CD4-positive, alpha-beta T cell (primary cell): ENCODE measurements around the gene PIGL. TPM values are rescaled to one million over a fixed set of nuclear protein-coding genes. Genes with fewer than 3 reads are reported as not detected.

Experiments
- ATAC-seq: fragments of 200-7000 bp; cut with Tn5 transposase; one replicate; pipeline ENCODE4 v1.10.0; 2022; ENCODE audit warnings: mild to moderate bottlenecking; ENCODE audit not compliant: poor library complexity
- CTCF ChIA-PET: fragments of 350-600 bp; sonication (Branson Sonifier 250); formaldehyde crosslinking; loops from one replicate; lab custom pipeline; 2021; ENCODE audit warnings: antibody characterized with exemption, inconsistent platforms; lab: Charles Lee
- POLR2A ChIA-PET: fragments of 350-600 bp; sonication (Branson Sonifier 250); formaldehyde crosslinking; loops from one replicate; lab custom pipeline; 2021; ENCODE audit warnings: antibody characterized with exemption, inconsistent platforms; lab: Charles Lee
- DNase-seq, 14 experiments: peaks; one replicate each; pipeline ENCODE4 v3.0.0-alpha.2; 2013 to 2020; ENCODE audit warnings: mixed read lengths in 2 of 14
- H3K27ac ChIP-seq, 2 donors: one replicate each; pipeline versions ENCODE4 v1.5.1 to v1.7.0; 2013; ENCODE audit warnings: low read length in 2 of 2, low read depth in 1 of 2, mild to moderate bottlenecking in 1 of 2
- H3K27me3 ChIP-seq, 2 experiments: 1 replicate in 1 of 2; 2 replicates in 1 of 2; pipeline versions ENCODE4 v1.6.1 to v1.7.0; 2013; ENCODE audit warnings: low read length in 2 of 2, control low read depth in 1 of 2, mild to moderate bottlenecking in 1 of 2, moderate library complexity in 1 of 2; ENCODE audit not compliant: insufficient read depth in 2 of 2, control insufficient read depth in 1 of 2
- H3K36me3 ChIP-seq: one replicate; pipeline ENCODE4 v1.6.1; 2013; ENCODE audit warnings: low read length, control low read depth; ENCODE audit not compliant: insufficient read depth
- H3K4me1 ChIP-seq: one replicate; pipeline ENCODE4 v1.6.1; 2013; ENCODE audit warnings: low read length, control low read depth; ENCODE audit not compliant: insufficient read depth
- H3K4me3 ChIP-seq: one replicate; pipeline ENCODE4 v1.5.1; 2013; ENCODE audit warnings: mild to moderate bottlenecking, low read length, moderate library complexity
- H3K9me3 ChIP-seq, 2 experiments: 1 replicate in 1 of 2; 2 replicates in 1 of 2; pipeline versions ENCODE4 v1.6.1 to v1.7.0; 2013; ENCODE audit warnings: low read length in 2 of 2, mild to moderate bottlenecking in 2 of 2, control low read depth in 1 of 2, moderate library complexity in 1 of 2; ENCODE audit not compliant: control insufficient read depth in 1 of 2, insufficient read depth in 1 of 2
- H3K27ac Mint-ChIP-seq: one replicate; pipeline ENCODE4 v1.8.0; 2020; ENCODE audit warnings: mixed read lengths
- H3K27me3 Mint-ChIP-seq: one replicate; pipeline ENCODE4 v1.8.0; 2021; ENCODE audit warnings: mixed read lengths
- H3K36me3 Mint-ChIP-seq: one replicate; pipeline ENCODE4 v1.8.0; 2021; ENCODE audit warnings: low read depth, mixed read lengths
- H3K4me1 Mint-ChIP-seq: one replicate; pipeline ENCODE4 v1.8.0; 2021; ENCODE audit warnings: low read depth, mixed read lengths
- H3K4me3 Mint-ChIP-seq: one replicate; pipeline ENCODE4 v1.8.0; 2020; ENCODE audit warnings: mild to moderate bottlenecking, mixed read lengths
- H3K9me3 Mint-ChIP-seq: one replicate; pipeline ENCODE4 v1.8.0; 2020; ENCODE audit warnings: mixed read lengths
- intact Hi-C, 2 experiments: fragments of 100-400 bp; cut with DNase I in 1 of 2; cut with micrococcal nuclease in 1 of 2; formaldehyde crosslinking; loops; one replicate each; pipeline versions ENCODE4 v1.15.1 to v1.9.0; 2023 to 2025; cut with DNase I, micrococcal nuclease
- polyA plus RNA-seq, 2 donors: library from polyadenylated mRNA; unstranded; fragments of 120-200 nt; gene quantifications; one replicate each; pipeline ENCODE4 v1.2.1, GENCODE V29; 2013
- total RNA-seq, 174 experiments: library from RNA in 2 of 174; stranded (reverse) in 2 of 174; gene quantifications; one replicate each; pipeline ENCODE4 v1.2.3 and lab custom pipeline; 2021 to 2026
- TF ChIP-seq, protein P1 (sequence below): fragments of 200-600 bp; IDR thresholded peaks from one replicate; pipeline ENCODE4 v1.8.0; 2022; ENCODE audit warnings: antibody characterized with exemption, mild to moderate bottlenecking

The PIGL gene
- total RNA-seq: 10 to 100 TPM; 48.4 to 49.0 TPM
- 38.0 TPM for polyA plus RNA-seq (2013, experiment 1 of 2)
- 38.3 TPM for polyA plus RNA-seq (2013, experiment 2 of 2)
- 14.7 to 67.0 (median 28.1) reads per million in 172 experiments for total RNA-seq (lab: John Stamatoyannopoulos, UW)

DNA sequence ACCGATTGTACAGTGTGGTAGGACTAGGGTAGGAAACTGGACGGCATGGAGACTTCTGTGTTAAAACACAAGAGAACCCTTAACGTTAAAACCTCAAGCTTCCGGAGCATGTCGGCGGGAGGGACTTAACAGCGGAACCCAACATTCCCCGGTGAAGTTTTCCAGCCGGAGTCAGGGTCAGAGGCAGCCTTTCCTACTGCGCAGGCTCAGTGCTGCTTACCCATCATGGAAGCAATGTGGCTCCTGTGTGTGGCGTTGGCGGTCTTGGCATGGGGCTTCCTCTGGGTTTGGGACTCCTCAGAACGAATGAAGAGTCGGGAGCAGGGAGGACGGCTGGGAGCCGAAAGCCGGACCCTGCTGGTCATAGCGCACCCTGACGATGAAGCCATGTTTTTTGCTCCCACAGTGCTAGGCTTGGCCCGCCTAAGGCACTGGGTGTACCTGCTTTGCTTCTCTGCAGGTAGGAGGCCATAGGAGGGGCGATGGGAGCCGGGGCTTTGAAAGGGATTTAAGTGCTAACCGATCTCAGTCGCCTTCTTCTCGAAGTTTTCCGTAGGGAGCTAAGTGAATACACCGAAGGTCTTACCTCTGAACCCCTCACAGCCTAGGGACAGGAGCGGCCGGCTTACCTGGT lies at the start of gene PIGL:
Gene PIGL, plus strand, starts transcription at position 209 of the 634 bp plus-strand sequence. Its CDS starts 17 bp downstream, at position 226.
- Histone ChIP-seq H3K36me3 (no peaks in the 10 kb centered on the region), H3K27me3 (no peaks in the 10 kb centered on the region), H3K27ac (peak within 1 kb of the TSS; percentile 72 to 79), H3K4me3 (peak within 1 kb of the TSS; percentile 73), H3K4me1 (peaks cover 33% of the 10 kb centered on the region), H3K9me3 (no peaks in the 10 kb centered on the region)
- Mint-ChIP-seq H3K36me3 (peaks cover 18% of the 10 kb centered on the region), H3K9me3 (no peaks in the 10 kb centered on the region), H3K27me3 (no peaks in the 10 kb centered on the region), H3K4me1 (peaks cover 53% of the 10 kb centered on the region), H3K4me3 (peak within 1 kb of the TSS; percentile 100), H3K27ac (peak within 1 kb of the TSS; percentile 99)
- TF ChIP-seq, protein P1, sequence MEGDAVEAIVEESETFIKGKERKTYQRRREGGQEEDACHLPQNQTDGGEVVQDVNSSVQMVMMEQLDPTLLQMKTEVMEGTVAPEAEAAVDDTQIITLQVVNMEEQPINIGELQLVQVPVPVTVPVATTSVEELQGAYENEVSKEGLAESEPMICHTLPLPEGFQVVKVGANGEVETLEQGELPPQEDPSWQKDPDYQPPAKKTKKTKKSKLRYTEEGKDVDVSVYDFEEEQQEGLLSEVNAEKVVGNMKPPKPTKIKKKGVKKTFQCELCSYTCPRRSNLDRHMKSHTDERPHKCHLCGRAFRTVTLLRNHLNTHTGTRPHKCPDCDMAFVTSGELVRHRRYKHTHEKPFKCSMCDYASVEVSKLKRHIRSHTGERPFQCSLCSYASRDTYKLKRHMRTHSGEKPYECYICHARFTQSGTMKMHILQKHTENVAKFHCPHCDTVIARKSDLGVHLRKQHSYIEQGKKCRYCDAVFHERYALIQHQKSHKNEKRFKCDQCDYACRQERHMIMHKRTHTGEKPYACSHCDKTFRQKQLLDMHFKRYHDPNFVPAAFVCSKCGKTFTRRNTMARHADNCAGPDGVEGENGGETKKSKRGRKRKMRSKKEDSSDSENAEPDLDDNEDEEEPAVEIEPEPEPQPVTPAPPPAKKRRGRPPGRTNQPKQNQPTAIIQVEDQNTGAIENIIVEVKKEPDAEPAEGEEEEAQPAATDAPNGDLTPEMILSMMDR: no peak
- ChIA-PET CTCF (interaction anchor here (1.1 kb wide), 1 partner anchor 51 kb away, joined by 3 read pairs; no protein-coding TSS in a partner anchor), POLR2A (interaction anchor here (0.7 to 3.5 kb wide), 6 partner anchors 13 to 222 kb away, joined by 3 to 22 read pairs (median 5); partner anchors contain the start of genes CENPV and TRPV2)
- intact Hi-C loops: loop anchor here (5.0 kb wide), 4 partner anchors 70 to 320 kb away; partner anchors contain the start of gene CENPV (in 1 of the 2)
- DNase-seq: peak; percentile 69 to 92 (median 83)
- peak; percentile 47 for ATAC-seq

GRCh38 chr17:16171613-16172012 lies 45.4 kb upstream of the PIGL start:
- no peaks in the 10 kb centered on the region for H3K9me3 Mint-ChIP-seq
- TF ChIP-seq, protein P1: no peak
- ATAC-seq (no peak), DNase-seq (no peak)
- ChIA-PET CTCF (no interaction called here), POLR2A (no interaction called here)
- Histone ChIP-seq H3K27ac (no peak overlapping the region), H3K4me3 (no peak overlapping the region), H3K36me3 (peaks cover 23% of the 10 kb centered on the region), H3K27me3 (no peaks in the 10 kb centered on the region), H3K4me1 (no peaks in the 10 kb centered on the region), H3K9me3 (no peaks in the 10 kb centered on the region)
- intact Hi-C loops: no loop called here
- no peak overlapping the region for H3K27ac Mint-ChIP-seq
- H3K36me3 Mint-ChIP-seq: peaks cover 65% of the 10 kb centered on the region
- peaks cover 12% of the 10 kb centered on the region for H3K4me1 Mint-ChIP-seq
- H3K27me3 Mint-ChIP-seq: no peaks in the 10 kb centered on the region
- H3K4me3 Mint-ChIP-seq: no peak overlapping the region

DNA sequence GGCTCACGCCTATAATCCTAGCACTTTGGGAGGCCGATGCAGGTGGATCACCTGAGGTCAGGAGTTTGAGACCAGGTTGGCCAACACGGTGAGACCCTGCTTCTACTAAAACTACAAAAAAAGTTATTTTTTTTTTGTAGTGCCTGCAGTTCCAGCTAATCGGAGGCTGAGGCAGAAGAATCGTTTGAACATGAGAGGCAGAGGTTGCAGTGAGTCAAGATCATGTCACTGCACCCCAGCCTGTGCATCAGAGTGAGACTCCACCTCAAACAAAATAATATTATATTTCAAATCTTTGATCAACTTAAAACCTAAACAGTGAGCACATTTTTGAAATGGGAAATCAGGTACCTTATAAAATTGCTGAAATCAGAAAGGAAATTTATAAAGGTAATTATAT lies 38.2 kb upstream of the PIGL start:
- Mint-ChIP-seq H3K4me1 (peaks cover 39% of the 10 kb centered on the region), H3K27ac (no peak overlapping the region), H3K27me3 (no peaks in the 10 kb centered on the region), H3K4me3 (no peak overlapping the region), H3K36me3 (peaks cover 53% of the 10 kb centered on the region), H3K9me3 (no peaks in the 10 kb centered on the region)
- ATAC-seq: no peak
- CTCF ChIA-PET: no interaction called here
- POLR2A ChIA-PET: interaction anchor here (0.6 to 0.9 kb wide), 3 partner anchors 8 to 18 kb away, joined by 3 read pairs; no protein-coding TSS in a partner anchor
- Histone ChIP-seq H3K4me3 (no peak overlapping the region), H3K27me3 (no peaks in the 10 kb centered on the region), H3K4me1 (peaks cover 5% of the 10 kb centered on the region), H3K9me3 (no peaks in the 10 kb centered on the region), H3K27ac (no peak overlapping the region), H3K36me3 (peaks cover 5% of the 10 kb centered on the region)
- no peak for DNase-seq
- intact Hi-C loops: no loop called here
- TF ChIP-seq, protein P1: no peak
